ENCODE data around the gene SPART.
"Not testable (repeated sequence)": the region's sequence is repeated elsewhere in the genome, so short reads cannot be mapped to it uniquely, and the experiment has no call there.

SPART gene

GRCh38 chr13:36331280-36331679 is 14.9 kb downstream of the SPART start:
- no peak for TF ChIP-seq CTCF (IDR thresholded peaks at IDR 0.05; ENCODE audit: extremely low read depth, missing control alignments)
- DNase-seq (ENCODE audit: low spot score): no peak

DNA sequence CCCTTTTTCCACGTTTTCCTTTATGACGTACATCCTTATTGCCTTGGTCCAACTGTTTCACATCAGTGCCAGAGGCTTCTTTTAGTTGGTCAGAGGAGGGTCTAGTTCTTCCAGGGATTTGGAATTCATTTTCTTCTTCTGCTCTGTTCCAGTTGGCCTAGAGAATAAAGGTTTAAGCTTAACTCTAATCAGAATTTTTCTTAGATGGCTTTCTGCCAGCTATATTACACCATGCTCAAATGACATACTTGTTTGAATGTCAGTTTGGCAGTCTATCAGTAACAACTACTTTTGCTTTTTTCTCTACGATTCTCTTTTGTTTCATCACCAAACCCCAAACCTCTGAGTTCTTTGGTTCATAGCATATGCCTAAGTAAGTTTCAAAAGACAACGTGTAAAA is 16.8 kb downstream of the SPART start:
- no peak for TF ChIP-seq CTCF (IDR thresholded peaks at IDR 0.05; ENCODE audit: extremely low read depth, missing control alignments)
- DNase-seq (ENCODE audit: low spot score): no peak

GRCh38 chr13:36328821-36329220 is 17.4 kb downstream of the SPART start:
- no peak for TF ChIP-seq CTCF (IDR thresholded peaks at IDR 0.05; ENCODE audit: extremely low read depth, missing control alignments)
- no peak for DNase-seq (ENCODE audit: low spot score)

- no peak for DNase-seq (ENCODE audit: low spot score)
- no peak for TF ChIP-seq CTCF (IDR thresholded peaks at IDR 0.05; ENCODE audit: extremely low read depth, missing control alignments)
Measured at GRCh38 chr13:36325912-36326311, 20.3 kb downstream of the SPART start.

GRCh38 chr13:36324881-36325280 is 21.3 kb downstream of the SPART start:
- not testable (repeated sequence) for DNase-seq (ENCODE audit: low spot score)

GRCh38 chr13:36323951-36324566 is 22.1 kb downstream of the SPART start:
- no peak for DNase-seq (ENCODE audit: low spot score)
- TF ChIP-seq CTCF (IDR thresholded peaks at IDR 0.05; ENCODE audit: extremely low read depth, missing control alignments): no peak

DNA sequence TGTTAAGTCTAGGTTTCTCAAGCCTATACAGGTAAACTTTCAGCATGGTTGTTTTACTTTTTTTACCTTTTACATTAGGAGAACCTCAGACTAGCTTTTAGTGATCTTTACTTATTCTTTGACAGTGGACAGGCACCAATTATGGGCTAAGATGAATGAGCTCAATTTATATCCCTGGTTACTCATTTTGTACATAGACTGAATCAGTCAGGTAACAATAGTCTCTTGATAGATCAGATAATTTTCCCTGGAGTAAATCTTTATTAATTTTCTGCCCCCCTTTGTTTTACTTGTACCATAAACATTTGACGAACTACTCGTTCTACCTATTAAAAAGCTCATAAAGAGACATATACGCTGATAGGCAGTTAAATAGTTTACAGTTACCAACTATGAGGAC is 22.8 kb downstream of the SPART start:
- DNase-seq (ENCODE audit: low spot score): no peak
- no peak for TF ChIP-seq CTCF (IDR thresholded peaks at IDR 0.05; ENCODE audit: extremely low read depth, missing control alignments)

DNA sequence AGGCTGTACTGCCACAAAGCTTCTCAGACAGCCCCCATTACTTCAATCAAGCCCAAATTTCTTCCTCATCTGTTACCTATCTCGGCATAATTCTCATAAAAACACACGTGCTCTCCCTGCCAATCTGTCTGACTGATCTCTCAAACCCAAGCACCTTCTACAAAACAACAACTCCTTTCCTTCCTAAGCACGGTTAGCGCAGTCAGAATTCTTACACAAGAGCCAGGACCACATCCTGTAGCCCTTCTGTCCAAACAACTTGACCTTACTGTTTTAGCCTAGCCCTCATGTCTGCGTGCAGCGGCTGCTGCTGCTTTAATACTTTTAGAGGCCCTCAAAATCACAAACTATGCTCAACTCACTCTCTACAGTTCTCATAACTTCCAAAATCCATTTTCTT is 26.4 kb downstream of the SPART start:
- not testable (repeated sequence) for DNase-seq (ENCODE audit: low spot score)
